HG02623 (cell line): ENCODE results near the gene GPR31.

Source experiments
- ATAC-seq: cut with Tn5 transposase; IDR thresholded peaks from one replicate; pipeline ENCODE4 v1.9.1; 2021; ENCODE audit warnings: moderate library complexity; ENCODE audit not compliant: unreplicated experiment

Gene GPR31

GRCh38 chr6:167119670-167120582 is 37.9 kb downstream of the GPR31 start:
- no peak for ATAC-seq

GRCh38 chr6:167118839-167119238 is 38.9 kb downstream of the GPR31 start:
- ATAC-seq: no peak

GRCh38 chr6:167118006-167118405 is 39.8 kb downstream of the GPR31 start:
- ATAC-seq: no peak

GRCh38 chr6:167116838-167117228 is 40.9 kb downstream of the GPR31 start:
- no peak for ATAC-seq

GRCh38 chr6:167116109-167116837 is 41.5 kb downstream of the GPR31 start:
- ATAC-seq: no peak

- no peak for ATAC-seq
Observed at GRCh38 chr6:167115054-167115453, 42.7 kb downstream of the GPR31 start.

- ATAC-seq: peak; percentile 84
Observed at GRCh38 chr6:167113935-167114910, 43.6 kb downstream of the GPR31 start.

GRCh38 chr6:167113047-167113754 is 44.6 kb downstream of the GPR31 start:
- peak; percentile 40 for ATAC-seq

GRCh38 chr6:167112421-167112820 is 45.4 kb downstream of the GPR31 start:
- ATAC-seq: no peak

GRCh38 chr6:167111597-167111996 is 46.2 kb downstream of the GPR31 start:
- no peak for ATAC-seq

GRCh38 chr6:167109651-167110050 is 48.1 kb downstream of the GPR31 start:
- no peak for ATAC-seq

- ATAC-seq: no peak
Observed at GRCh38 chr6:167108278-167108677, 49.5 kb downstream of the GPR31 start.

- no peak for ATAC-seq
Observed at GRCh38 chr6:167107787-167108186, 50.0 kb downstream of the GPR31 start.

- no peak for ATAC-seq
Observed at GRCh38 chr6:167106406-167106805, 51.4 kb downstream of the GPR31 start.
